ENCODE measurements around the gene RALB.

The RALB gene

GRCh38 chr2:120206022-120206581, 46.5 kb upstream of the RALB start:
- CTCF ChIA-PET: interaction anchor here (0.6 to 1.8 kb wide), 9 partner anchors 10 to 108 kb away, joined by 3 to 23 read pairs (median 3); no protein-coding TSS in a partner anchor
- TF ChIP-seq CTCF (IDR thresholded peaks at IDR 0.05; ENCODE audit: control extremely low read depth, extremely low read depth, low read depth, missing control alignments): peak; percentile 47
- POLR2A ChIA-PET: no interaction called here
- peak; percentile 62 for DNase-seq (ENCODE audit: extremely low spot score)

GRCh38 chr2:120208381-120209353, 44.0 kb upstream of the RALB start:
- POLR2A ChIA-PET: no interaction called here
- DNase-seq (ENCODE audit: extremely low spot score): peak; percentile 10
- CTCF ChIA-PET: interaction anchor here (1.1 to 4.0 kb wide), 9 partner anchors 9 to 106 kb away, joined by 3 to 19 read pairs (median 5); no protein-coding TSS in a partner anchor
- TF ChIP-seq CTCF (IDR thresholded peaks at IDR 0.05; ENCODE audit: control extremely low read depth, extremely low read depth, low read depth, missing control alignments): no peak

GRCh38 chr2:120209427-120210269, 43.0 kb upstream of the RALB start:
- POLR2A ChIA-PET: interaction anchor here (0.5 kb wide), 1 partner anchor 425 kb away, joined by 7 read pairs; no protein-coding TSS in a partner anchor
- CTCF ChIA-PET: interaction anchor here (1.1 to 4.0 kb wide), 8 partner anchors 10 to 105 kb away, joined by 3 to 19 read pairs (median 4); no protein-coding TSS in a partner anchor
- no peak for TF ChIP-seq CTCF (IDR thresholded peaks at IDR 0.05; ENCODE audit: control extremely low read depth, extremely low read depth, low read depth, missing control alignments)
- peak; percentile 15 for DNase-seq (ENCODE audit: extremely low spot score)

- ChIA-PET CTCF (interaction anchor here (1.1 to 4.0 kb wide), 6 partner anchors 9 to 104 kb away, joined by 3 to 19 read pairs (median 4); no protein-coding TSS in a partner anchor), POLR2A (interaction anchor here (0.5 kb wide), 1 partner anchor 426 kb away, joined by 7 read pairs; no protein-coding TSS in a partner anchor)
Observed at GRCh38 chr2:120210270-120210693, 42.4 kb upstream of the RALB start.

GRCh38 chr2:120218181-120218580, 34.5 kb upstream of the RALB start:
- DNase-seq (ENCODE audit: extremely low spot score): peak; percentile 4
- POLR2A ChIA-PET: no interaction called here
- no peak for TF ChIP-seq CTCF (IDR thresholded peaks at IDR 0.05; ENCODE audit: control extremely low read depth, extremely low read depth, low read depth, missing control alignments)
- CTCF ChIA-PET: interaction anchor here (1.4 to 1.7 kb wide), 3 partner anchors 40 to 701 kb away, joined by 3 to 6 read pairs (median 4); no protein-coding TSS in a partner anchor

More at GRCh38 chr2:120210270-120210693, 42.4 kb upstream of the RALB start:
- peak; percentile 21 for DNase-seq (ENCODE audit: extremely low spot score)
- no peak for TF ChIP-seq CTCF (IDR thresholded peaks at IDR 0.05; ENCODE audit: control extremely low read depth, extremely low read depth, low read depth, missing control alignments)

Measured in GM10248 (cell line).